SIG-M5 treated with dmso at 0.1 percent for 504 hours (cell line): ENCODE results near the gene GGACT.
"Not testable (repeated sequence)": the region's sequence is repeated elsewhere in the genome, so short reads cannot be mapped to it uniquely, and the experiment has no call there.

Source experiments
- DNase-seq: peaks from one replicate; lab custom pipeline; 2025; ENCODE audit not compliant: unreplicated experiment; lab: John Stamatoyannopoulos, UW

Gene GGACT

GRCh38 chr13:100601716-100602115 is 13.1 kb upstream of the GGACT start:
- no peak for DNase-seq

DNA sequence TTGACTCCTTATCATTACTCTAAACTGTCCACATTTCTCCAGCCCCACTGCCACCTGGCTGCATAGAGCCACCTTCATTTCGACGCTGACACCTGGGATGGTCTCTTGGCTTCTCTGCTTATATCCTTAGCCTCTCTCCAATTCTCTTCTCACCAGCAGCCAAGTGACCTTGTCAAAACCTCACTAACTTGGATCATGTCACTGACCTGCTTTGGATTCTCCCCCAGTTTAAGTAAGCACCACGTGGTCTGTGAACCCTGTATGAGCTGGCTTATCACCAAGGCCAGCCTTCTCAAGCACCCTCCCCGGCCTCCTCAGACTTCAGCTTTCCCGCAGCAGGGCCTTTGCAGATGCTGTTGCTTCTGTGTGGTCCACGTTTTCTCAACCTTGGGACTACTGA is 12.3 kb upstream of the GGACT start:
- DNase-seq, result no peak

DNA sequence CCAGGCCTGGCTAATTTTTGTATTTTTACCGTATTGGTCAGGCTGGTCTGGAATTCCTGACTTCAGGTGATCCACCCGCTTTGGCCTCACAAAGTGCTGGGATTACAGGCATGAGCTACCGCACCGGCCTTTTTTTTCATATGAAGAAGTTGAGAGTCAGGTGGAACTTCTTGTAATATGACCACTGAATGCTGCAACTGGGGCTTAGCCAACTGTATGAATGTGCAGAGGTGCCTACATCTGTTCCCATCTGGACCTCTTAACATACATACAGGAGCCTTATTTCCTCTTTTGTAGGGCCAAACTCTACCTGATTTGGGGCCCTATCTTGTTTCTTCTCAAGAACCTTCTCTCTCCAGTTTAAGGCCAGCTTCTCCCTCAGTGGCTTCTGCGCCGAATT is 11.9 kb upstream of the GGACT start:
- DNase-seq, result no peak

DNA sequence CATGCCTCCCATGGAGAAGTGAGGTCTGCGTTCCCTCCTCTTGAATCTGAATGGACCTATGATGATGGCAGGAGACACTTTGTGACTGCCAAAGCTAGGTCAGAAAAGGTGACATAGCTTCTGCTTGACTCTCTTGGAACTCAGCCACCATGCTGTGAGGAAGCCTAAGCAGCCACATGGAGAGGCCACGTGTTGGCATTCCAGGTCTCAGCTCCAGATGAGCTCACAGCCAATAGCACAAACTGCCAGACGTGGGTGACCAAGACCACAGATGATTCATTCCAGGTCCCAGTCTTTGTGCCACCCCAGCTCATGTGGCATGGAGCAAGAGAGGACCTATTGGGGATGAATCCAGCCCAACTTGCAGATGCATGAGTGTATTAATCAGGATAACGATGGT is 8.7 kb upstream of the GGACT start:
- DNase-seq, result no peak

DNA sequence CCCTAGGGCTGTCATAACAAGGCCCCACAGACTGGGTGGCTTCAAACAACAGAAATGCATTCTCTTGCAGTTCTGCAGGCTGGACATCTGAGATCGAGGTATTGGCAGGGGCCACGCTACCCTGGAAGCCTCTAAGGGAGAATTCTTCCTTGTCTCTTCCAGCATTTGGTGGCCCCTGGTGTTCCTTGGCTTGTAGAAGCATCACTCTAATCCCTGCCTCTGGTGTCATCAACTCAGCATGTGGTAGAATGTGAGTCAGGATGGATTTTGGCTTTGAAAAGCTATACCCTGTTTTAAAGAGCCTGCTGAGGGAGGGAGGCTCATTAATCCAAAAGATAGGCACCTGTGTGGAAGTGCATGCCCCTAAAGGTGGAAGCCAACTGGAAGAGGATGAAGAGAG is 7.9 kb upstream of the GGACT start:
- no peak for DNase-seq

DNA sequence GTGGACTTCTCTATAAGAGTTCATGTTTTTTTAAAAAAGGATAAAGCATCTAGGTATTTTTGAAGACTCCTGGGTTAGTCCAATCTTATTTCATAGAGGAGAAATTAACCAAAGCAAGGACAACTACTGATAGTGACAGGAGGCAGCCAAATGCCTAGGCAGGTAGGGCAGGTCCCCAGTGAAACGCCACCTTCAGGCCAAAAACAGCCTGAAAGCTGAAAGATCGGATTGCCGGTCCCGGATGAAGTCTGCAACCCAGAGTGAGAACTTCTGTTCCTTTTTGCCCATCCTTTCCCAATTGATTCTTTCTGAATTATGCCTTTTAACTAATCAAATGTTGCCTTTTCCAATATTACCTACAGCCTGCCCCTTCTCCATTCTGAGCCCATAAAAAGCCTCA is 6.1 kb upstream of the GGACT start:
- DNase-seq, result no peak

GRCh38 chr13:100594255-100594654 is 5.7 kb upstream of the GGACT start:
- no peak for DNase-seq

GRCh38 chr13:100589178-100589725 is 663 bp upstream of the GGACT start:
- DNase-seq, result no peak

DNA sequence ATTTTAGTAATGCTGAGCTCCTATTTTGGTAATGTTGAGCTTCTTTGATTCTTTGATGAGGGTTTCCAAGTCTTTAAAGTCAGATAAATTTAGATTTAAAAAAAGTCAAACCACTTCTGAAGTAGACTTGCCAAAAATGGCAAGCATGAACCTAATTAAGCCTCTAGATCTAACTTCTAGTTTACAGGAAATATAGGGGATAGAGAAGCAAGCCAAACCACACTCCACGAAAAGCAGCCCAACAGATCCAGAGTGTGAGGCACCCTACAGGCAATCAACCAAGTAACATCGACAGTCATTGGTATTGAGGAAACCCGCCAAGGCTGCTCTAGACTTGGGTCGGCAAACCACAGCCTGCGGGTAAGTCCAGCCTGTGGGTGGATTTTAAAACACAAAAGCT is 3.7 kb downstream of the GGACT start:
- DNase-seq, result no peak

GRCh38 chr13:100581504-100581903 is 7.1 kb downstream of the GGACT start:
- DNase-seq, result no peak

GRCh38 chr13:100581030-100581429 is 7.6 kb downstream of the GGACT start:
- no peak for DNase-seq

- no peak for DNase-seq
Measured at GRCh38 chr13:100580045-100580444, 8.5 kb downstream of the GGACT start.

GRCh38 chr13:100577239-100577638 is 11.3 kb downstream of the GGACT start:
- DNase-seq, result not testable (repeated sequence)

- DNase-seq, result peak; percentile 68
Measured at GRCh38 chr13:100573121-100573520, 15.5 kb downstream of the GGACT start.

DNA sequence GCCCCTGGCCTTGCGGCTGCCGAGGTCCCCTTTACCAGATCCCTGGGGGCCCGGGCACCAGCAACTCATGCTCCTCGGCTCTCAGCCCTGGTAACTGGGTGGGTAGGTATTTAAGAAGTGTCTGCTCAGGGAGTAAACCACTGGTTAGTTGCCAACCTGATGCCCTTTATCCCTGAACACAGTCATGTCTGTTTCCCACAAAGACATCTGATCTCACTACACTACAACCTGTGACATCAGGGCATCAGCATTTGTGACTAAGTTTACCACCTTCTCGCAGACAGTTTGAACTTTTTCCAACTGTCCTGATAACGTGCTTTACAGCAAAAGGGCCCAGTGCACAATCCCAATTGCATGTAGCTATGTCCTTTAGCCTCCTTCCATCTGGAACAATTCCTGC is 22.0 kb downstream of the GGACT start:
- no peak for DNase-seq

- DNase-seq, result no peak
Measured at GRCh38 chr13:100565286-100565685, 23.3 kb downstream of the GGACT start.

DNA sequence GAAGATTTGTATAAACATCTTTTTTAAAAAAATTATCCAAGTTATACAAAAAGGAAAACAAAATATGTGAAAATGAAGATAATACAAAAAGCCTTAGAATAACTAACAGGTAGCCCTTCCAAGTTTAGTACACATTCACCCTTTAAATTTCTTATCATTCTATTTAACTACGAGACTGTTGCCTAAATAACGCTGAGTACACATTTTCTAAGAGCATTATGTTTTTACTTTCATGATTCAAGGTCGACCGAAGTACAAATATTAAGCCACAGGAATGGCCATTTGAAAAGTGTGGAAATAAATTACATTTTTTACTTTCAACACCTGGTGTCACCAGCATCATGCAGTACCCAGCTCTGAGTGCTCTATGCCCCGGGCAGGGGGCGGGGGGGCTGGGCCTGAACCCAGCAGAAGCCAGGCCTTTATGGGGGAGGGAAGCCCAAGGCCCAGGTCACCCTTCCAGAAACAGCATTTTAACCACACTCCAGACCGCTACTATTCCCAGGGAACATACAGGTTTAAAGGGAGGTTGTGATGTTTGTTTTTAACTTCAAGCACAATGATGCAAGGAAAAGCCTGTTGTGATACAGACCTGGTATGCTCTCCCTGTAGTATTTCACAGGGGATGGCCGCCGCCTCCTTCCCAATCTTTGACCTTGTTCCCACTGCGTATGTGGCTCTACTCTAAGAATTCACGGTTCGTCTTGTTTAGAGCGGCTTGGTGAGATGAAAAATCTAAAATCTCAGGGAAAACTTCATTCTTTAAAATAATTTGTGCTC is 24.0 kb downstream of the GGACT start:
- DNase-seq, result no peak

DNA sequence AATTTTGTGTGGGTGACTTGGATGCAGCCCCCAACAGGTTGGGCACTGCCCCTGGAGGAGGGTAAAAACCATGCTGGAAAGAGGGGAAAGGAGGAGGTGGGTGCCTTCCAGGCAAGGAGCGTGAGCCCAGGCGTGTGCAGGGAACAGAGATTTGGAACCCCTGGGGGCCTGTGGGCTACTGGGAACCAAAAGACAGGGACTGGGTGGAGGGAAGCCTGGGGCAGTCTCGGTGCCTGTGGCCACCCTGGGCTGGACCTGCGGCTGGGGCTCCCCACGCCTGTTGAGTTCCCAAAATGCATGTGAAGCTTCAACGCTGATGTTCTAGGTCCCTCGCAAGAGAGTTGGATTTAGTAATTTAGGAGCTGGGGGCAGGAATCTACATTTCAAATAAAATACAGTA is 24.8 kb downstream of the GGACT start:
- no peak for DNase-seq

GRCh38 chr13:100561599-100562204 is 26.9 kb downstream of the GGACT start:
- no peak for DNase-seq

DNA sequence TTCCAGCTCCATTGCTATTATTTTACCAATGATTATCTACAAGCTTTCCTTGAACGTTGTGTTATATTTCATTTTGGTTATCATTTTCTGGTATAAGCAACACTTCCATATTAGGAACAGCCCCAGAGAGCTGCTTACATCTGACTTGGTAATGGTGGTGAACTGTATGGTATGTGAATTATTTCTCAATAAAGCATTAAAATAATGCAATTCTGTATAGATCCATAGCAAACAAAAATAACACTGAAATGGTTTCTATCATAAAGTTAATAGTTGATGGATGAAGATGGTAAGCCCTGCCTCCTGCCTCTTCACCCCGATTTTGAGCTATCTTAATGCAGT is 27.5 kb downstream of the GGACT start:
- DNase-seq, result no peak

GRCh38 chr13:100560498-100561157 is 28.0 kb downstream of the GGACT start:
- DNase-seq, result no peak

DNA sequence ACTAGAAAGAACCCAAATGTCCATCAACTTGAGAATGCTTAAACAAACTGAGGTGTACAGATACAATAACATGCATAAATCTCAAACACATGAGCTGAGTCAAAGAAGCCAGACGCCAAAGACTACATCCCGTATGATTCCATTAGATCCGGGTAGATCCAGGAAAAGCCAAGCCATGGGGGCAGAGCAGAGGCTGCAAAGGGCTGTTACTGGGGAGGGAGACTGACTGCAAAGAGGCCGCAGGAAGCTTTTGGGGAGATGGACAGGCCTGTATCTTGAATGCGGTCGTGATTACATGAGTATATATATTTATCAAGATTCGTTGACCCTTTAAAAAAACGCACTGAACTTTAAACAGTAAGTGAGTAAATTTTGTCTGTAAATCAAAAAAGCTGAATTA is 28.7 kb downstream of the GGACT start:
- DNase-seq, result no peak
